CD8-positive, alpha-beta memory T cell (primary cell): ENCODE data around the gene ZSCAN22. TPM values are rescaled to one million over a fixed set of nuclear protein-coding genes. Genes with fewer than 3 reads are reported as not detected.

Experiments
- CTCF ChIA-PET: fragments of 350-600 bp; sonication (Branson Sonifier 250); formaldehyde crosslinking; loops from one replicate; lab custom pipeline; 2021; ENCODE audit warnings: antibody characterized with exemption; lab: Charles Lee
- POLR2A ChIA-PET: fragments of 350-600 bp; sonication (Branson Sonifier 250); formaldehyde crosslinking; loops from one replicate; lab custom pipeline; 2021; ENCODE audit warnings: antibody characterized with exemption; lab: Charles Lee
- DNase-seq, 5 donors: peaks; one replicate each; pipeline versions ENCODE4 v3.0.0 to v3.0.0-alpha.2; 2020 to 2022; ENCODE audit warnings: mixed read lengths in 1 of 5
- H3K27ac ChIP-seq: one replicate; pipeline ENCODE4 v1.7.0; 2013; ENCODE audit warnings: low read depth, mild to moderate bottlenecking, low read length, moderate library complexity
- H3K27me3 ChIP-seq: 2 replicates; pipeline ENCODE4 v1.7.0; 2013; ENCODE audit warnings: low read length, mild to moderate bottlenecking; ENCODE audit not compliant: insufficient read depth, poor library complexity, severe bottlenecking
- H3K36me3 ChIP-seq: 2 replicates; pipeline ENCODE4 v1.7.0; 2013; ENCODE audit warnings: mild to moderate bottlenecking, low read length, moderate library complexity; ENCODE audit not compliant: insufficient read depth
- H3K4me1 ChIP-seq: 2 replicates; pipeline ENCODE4 v1.7.0; 2013; ENCODE audit warnings: mild to moderate bottlenecking, low read length, moderate library complexity; ENCODE audit not compliant: insufficient read depth
- H3K4me3 ChIP-seq: 2 replicates; pipeline ENCODE4 v1.7.0; 2013; ENCODE audit warnings: mild to moderate bottlenecking, low read length
- H3K9me3 ChIP-seq: 2 replicates; pipeline ENCODE4 v1.7.0; 2013; ENCODE audit warnings: mild to moderate bottlenecking, low read length
- H3K27ac Mint-ChIP-seq, 8 donors: one replicate each; pipeline ENCODE4 v1.8.0; 2020 to 2021; ENCODE audit warnings: mixed read lengths in 8 of 8, mild to moderate bottlenecking in 6 of 8, inconsistent platforms in 3 of 8, moderate library complexity in 3 of 8
- H3K27me3 Mint-ChIP-seq, 2 donors: one replicate each; pipeline ENCODE4 v1.8.0; 2020 to 2021; ENCODE audit warnings: mixed read lengths in 2 of 2, mild to moderate bottlenecking in 1 of 2, moderate library complexity in 1 of 2
- H3K36me3 Mint-ChIP-seq, 3 donors: one replicate each; pipeline ENCODE4 v1.8.0; 2020 to 2021; ENCODE audit warnings: mixed read lengths in 3 of 3, inconsistent platforms in 1 of 3, mild to moderate bottlenecking in 1 of 3
- H3K4me1 Mint-ChIP-seq, 3 donors: one replicate each; pipeline ENCODE4 v1.8.0; 2020 to 2021; ENCODE audit warnings: mixed read lengths in 3 of 3, inconsistent platforms in 1 of 3, mild to moderate bottlenecking in 1 of 3
- H3K4me3 Mint-ChIP-seq, 7 donors: one replicate each; pipeline ENCODE4 v1.8.0; 2020 to 2021; ENCODE audit warnings: mixed read lengths in 7 of 7, mild to moderate bottlenecking in 6 of 7, moderate library complexity in 4 of 7, inconsistent platforms in 2 of 7
- H3K9me3 Mint-ChIP-seq, 5 donors: one replicate each; pipeline ENCODE4 v1.8.0; 2020 to 2022; ENCODE audit warnings: mixed read lengths in 5 of 5, mild to moderate bottlenecking in 3 of 5, moderate library complexity in 2 of 5, inconsistent platforms in 1 of 5
- polyA plus RNA-seq: library from polyadenylated mRNA; unstranded; fragments of 300-500 nt; fragmentation: Illumina TruSeq; gene quantifications from one replicate; pipeline ENCODE4 v1.2.3, GENCODE V29; 2021
- total RNA-seq, 2 experiments: library from RNA; stranded (reverse); gene quantifications; one replicate each; pipeline ENCODE4 v1.2.3, GENCODE V29; 2021

Gene ZSCAN22
- total and polyA plus RNA-seq, 3 experiments from 2014 or later, result 2.7 to 5.7 (median 5.3) TPM

DNA sequence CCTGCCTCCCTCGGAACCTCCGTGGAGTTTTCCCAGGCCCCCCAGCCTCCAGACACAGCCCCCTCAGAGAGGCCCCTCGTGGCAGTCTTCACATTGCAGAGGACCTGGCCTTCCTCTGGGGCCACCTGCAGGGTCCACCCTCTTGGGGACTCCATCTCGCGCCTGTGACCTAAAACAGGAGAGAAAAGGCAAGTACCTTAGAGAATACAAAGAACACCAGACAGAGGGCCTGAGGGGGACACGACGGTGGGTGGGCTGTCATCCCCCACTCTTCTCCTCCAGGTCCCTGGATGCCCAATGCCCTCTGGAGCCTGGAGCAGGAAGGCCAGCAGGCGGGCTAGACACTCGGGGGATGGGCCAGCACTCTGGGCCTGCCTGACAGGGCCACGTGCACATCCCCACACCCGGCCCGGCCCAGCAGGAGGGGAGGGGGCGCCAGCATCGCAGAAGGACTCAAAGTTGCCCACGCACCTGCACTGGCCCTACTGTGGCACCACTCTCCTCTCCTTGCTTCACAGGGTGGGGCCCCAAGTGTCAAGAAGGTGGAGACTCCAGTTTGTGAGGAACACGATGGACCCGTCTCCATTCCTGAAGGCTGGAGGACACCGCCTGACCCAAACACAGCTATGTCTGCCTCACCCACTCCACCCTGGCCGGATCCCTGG lies 30.8 kb downstream of the ZSCAN22 start:
- Mint-ChIP-seq H3K36me3 (peaks cover 0 to 4% (median 0%) of the 10 kb centered on the region in 3 donors), H3K27ac (peak overlapping the region in 1 of 8 donors; percentile 32), H3K27me3 (peaks cover 0 to 2% of the 10 kb centered on the region in 2 donors), H3K4me1 (peaks cover 6 to 42% (median 17%) of the 10 kb centered on the region in 3 donors), H3K4me3 (peak overlapping the region in 3 of 7 donors; percentile 38 to 47 (median 41)), H3K9me3 (no peaks in the 10 kb centered on the region)
- Histone ChIP-seq H3K4me3 (no peak overlapping the region), H3K36me3 (no peaks in the 10 kb centered on the region), H3K27ac (no peak overlapping the region), H3K27me3 (no peaks in the 10 kb centered on the region), H3K9me3 (no peaks in the 10 kb centered on the region), H3K4me1 (peaks cover 15% of the 10 kb centered on the region)
- DNase-seq, result no peak
- ChIA-PET POLR2A (interaction anchor here (1.9 kb wide), 1 partner anchor 10 kb away, joined by 16 read pairs; no protein-coding TSS in a partner anchor), CTCF (no interaction called here)

- peak overlapping the region; percentile 85 to 98 (median 94) for H3K27ac Mint-ChIP-seq
- DNase-seq, result peak in 2 of 5 donors; percentile 22 to 66
- Histone ChIP-seq H3K27ac (peak overlapping the region; percentile 77), H3K27me3 (no peaks in the 10 kb centered on the region), H3K9me3 (no peaks in the 10 kb centered on the region), H3K36me3 (no peaks in the 10 kb centered on the region), H3K4me1 (peaks cover 14% of the 10 kb centered on the region), H3K4me3 (peak overlapping the region; percentile 97)
- peaks cover 0 to 6% (median 0%) of the 10 kb centered on the region in 3 donors for H3K36me3 Mint-ChIP-seq
- ChIA-PET POLR2A (interaction anchor here (0.9 to 2.5 kb wide), 8 partner anchors 9 to 179 kb away, joined by 5 to 16 read pairs (median 8); partner anchors contain the start of genes ZNF132, ZNF274, ZNF837 and ZSCAN22), CTCF (interaction anchor here (1.4 to 2.1 kb wide), 3 partner anchors 15 to 158 kb away, joined by 5 to 13 read pairs (median 6); partner anchors contain the start of gene ZBTB45)
- peaks cover 6 to 26% (median 11%) of the 10 kb centered on the region in 3 donors for H3K4me1 Mint-ChIP-seq
- no peaks in the 10 kb centered on the region for H3K9me3 Mint-ChIP-seq
- H3K4me3 Mint-ChIP-seq, result peak overlapping the region; percentile 85 to 100 (median 93)
- H3K27me3 Mint-ChIP-seq, result no peaks in the 10 kb centered on the region
Observed at GRCh38 chr19:58361900-58362271, 35.1 kb downstream of the ZSCAN22 start.

- Mint-ChIP-seq H3K27me3 (no peaks in the 10 kb centered on the region), H3K27ac (peak within 1 kb of the TSS; percentile 85 to 98 (median 94)), H3K4me3 (peak within 1 kb of the TSS; percentile 85 to 100 (median 93)), H3K4me1 (peaks cover 6 to 20% (median 11%) of the 10 kb centered on the region in 3 donors), H3K36me3 (peaks cover 0 to 6% (median 0%) of the 10 kb centered on the region in 3 donors), H3K9me3 (no peaks in the 10 kb centered on the region)
- H3K27ac ChIP-seq, result peak within 1 kb of the TSS; percentile 77
- CTCF ChIA-PET, result interaction anchor here (0.9 to 2.1 kb wide), 8 partner anchors 11 to 158 kb away, joined by 3 to 13 read pairs (median 5); partner anchors contain the start of genes ZBTB45 and ZSCAN22
- H3K4me1 ChIP-seq, result peaks cover 8% of the 10 kb centered on the region
- no peaks in the 10 kb centered on the region for H3K9me3 ChIP-seq
- no peaks in the 10 kb centered on the region for H3K36me3 ChIP-seq
- no peaks in the 10 kb centered on the region for H3K27me3 ChIP-seq
- DNase-seq, result peak; percentile 94 to 98 (median 96)
- POLR2A ChIA-PET, result interaction anchor here (0.7 to 2.5 kb wide), 13 partner anchors 8 to 179 kb away, joined by 4 to 16 read pairs (median 6); partner anchors contain the start of genes ERVK3-1, ZNF132, ZNF274 and ZNF584
- H3K4me3 ChIP-seq, result peak within 1 kb of the TSS; percentile 97
Observed at GRCh38 chr19:58362272-58362994, 35.6 kb downstream of the ZSCAN22 start, which contains the start of gene ZNF497. Gene ZNF497, minus strand, starts transcription at chr19:58362751. Its CDS starts 5,116 bp downstream, at chr19:58357635.

GRCh38 chr19:58364146-58364545 lies 37.4 kb downstream of the ZSCAN22 start:
- ChIA-PET CTCF (interaction anchor here (1.6 to 1.9 kb wide), 3 partner anchors 9 to 38 kb away, joined by 4 to 6 read pairs (median 5); partner anchors contain the start of gene ZSCAN22), POLR2A (interaction anchor here (1.6 kb wide), 1 partner anchor 59 kb away, joined by 6 read pairs; the partner anchor contains the start of gene ERVK3-1)
- Mint-ChIP-seq H3K36me3 (peaks cover 0 to 6% (median 0%) of the 10 kb centered on the region in 3 donors), H3K27me3 (no peaks in the 10 kb centered on the region), H3K9me3 (no peaks in the 10 kb centered on the region), H3K4me1 (peaks cover 6 to 12% (median 9%) of the 10 kb centered on the region in 3 donors), H3K4me3 (peak overlapping the region in 6 of 7 donors; percentile 11 to 69 (median 42)), H3K27ac (no peak overlapping the region)
- no peaks in the 10 kb centered on the region for H3K9me3 ChIP-seq
- H3K36me3 ChIP-seq, result no peaks in the 10 kb centered on the region
- H3K27ac ChIP-seq, result no peak overlapping the region
- DNase-seq, result no peak
- peaks cover 5% of the 10 kb centered on the region for H3K4me1 ChIP-seq
- H3K4me3 ChIP-seq, result no peak overlapping the region
- H3K27me3 ChIP-seq, result no peaks in the 10 kb centered on the region

- no peaks in the 10 kb centered on the region for H3K27me3 ChIP-seq
- no peaks in the 10 kb centered on the region for H3K36me3 ChIP-seq
- POLR2A ChIA-PET, result no interaction called here
- no peaks in the 10 kb centered on the region for H3K27me3 Mint-ChIP-seq
- CTCF ChIA-PET, result no interaction called here
- H3K4me3 Mint-ChIP-seq, result no peak overlapping the region
- peaks cover 0 to 6% (median 0%) of the 10 kb centered on the region in 3 donors for H3K36me3 Mint-ChIP-seq
- H3K27ac ChIP-seq, result no peak overlapping the region
- DNase-seq, result no peak
- no peak overlapping the region for H3K4me3 ChIP-seq
- H3K4me1 ChIP-seq, result peaks cover 2% of the 10 kb centered on the region
- H3K4me1 Mint-ChIP-seq, result peaks cover 5 to 10% (median 8%) of the 10 kb centered on the region in 3 donors
- H3K9me3 ChIP-seq, result no peaks in the 10 kb centered on the region
- no peak overlapping the region for H3K27ac Mint-ChIP-seq
- no peaks in the 10 kb centered on the region for H3K9me3 Mint-ChIP-seq
Observed at GRCh38 chr19:58366585-58367430, 40.0 kb downstream of the ZSCAN22 start.

GRCh38 chr19:58367698-58368454 lies 41.1 kb downstream of the ZSCAN22 start:
- CTCF ChIA-PET, result no interaction called here
- Mint-ChIP-seq H3K27me3 (no peaks in the 10 kb centered on the region), H3K27ac (no peak overlapping the region), H3K4me1 (peaks cover 0 to 1% (median 1%) of the 10 kb centered on the region in 3 donors), H3K9me3 (no peaks in the 10 kb centered on the region), H3K4me3 (no peak overlapping the region), H3K36me3 (no peaks in the 10 kb centered on the region)
- H3K27ac ChIP-seq, result no peak overlapping the region
- H3K9me3 ChIP-seq, result no peaks in the 10 kb centered on the region
- H3K4me3 ChIP-seq, result no peak overlapping the region
- no peak for DNase-seq
- no peaks in the 10 kb centered on the region for H3K27me3 ChIP-seq
- H3K36me3 ChIP-seq, result no peaks in the 10 kb centered on the region
- POLR2A ChIA-PET, result no interaction called here
- H3K4me1 ChIP-seq, result no peaks in the 10 kb centered on the region
